T-cell (primary cell): ENCODE measurements around the gene DLG1. TPM values are rescaled to one million over a fixed set of nuclear protein-coding genes. Genes with fewer than 3 reads are reported as not detected.
A peak's percentile ranks its signal among the peaks of the same experiment; 100 is the strongest.

Experiments
- ATAC-seq, 4 experiments: fragments of 200-7000 bp in 3 of 4; fragments of 150-1000 bp in 1 of 4; cut with Tn5 transposase; replicated peaks in 1 of 4; 1 replicate in 3 of 4; 2 replicates in 1 of 4; pipeline ENCODE4 v1.10.0; 2021; ENCODE audit warnings: moderate library complexity in 3 of 4, mild to moderate bottlenecking in 2 of 4, moderate number of reproducible peaks in 1 of 4
- CTCF ChIA-PET, 2 donors: fragments of 300-600 bp; sonication (Branson Sonifier 250); formaldehyde crosslinking; loops; one replicate each; lab custom pipeline; 2022; ENCODE audit warnings: antibody characterized with exemption in 2 of 2; lab: Charles Lee
- POLR2A ChIA-PET, 2 donors: fragments of 300-600 bp; sonication (Branson Sonifier 250); formaldehyde crosslinking; loops; one replicate each; lab custom pipeline; 2022; ENCODE audit warnings: antibody characterized with exemption in 2 of 2; lab: Charles Lee
- DNase-seq, 35 experiments: peaks; one replicate each; pipeline versions ENCODE4 v3.0.0 to v3.0.0-alpha.2; 2013 to 2023
- H3K27ac ChIP-seq: one replicate; pipeline ENCODE4 v1.5.1; 2013; ENCODE audit warnings: low read length
- H3K27me3 ChIP-seq, 2 experiments: replicated peaks in 1 of 2; 1 replicate in 1 of 2; 2 replicates in 1 of 2; pipeline versions ENCODE4 v1.6.1 to v1.7.0; 2013; ENCODE audit warnings: low read length in 1 of 2, mixed read lengths in 1 of 2; ENCODE audit not compliant: control insufficient read depth in 2 of 2, insufficient read depth in 2 of 2; ENCODE audit errors: extremely low read depth in 1 of 2
- H3K36me3 ChIP-seq, 2 donors: 1 replicate in 1 of 2; 2 replicates in 1 of 2; pipeline versions ENCODE4 v1.6.1 to v1.7.0; 2013; ENCODE audit warnings: low read length in 1 of 2; ENCODE audit not compliant: control insufficient read depth in 2 of 2, insufficient read depth in 1 of 2; ENCODE audit errors: extremely low read depth in 1 of 2
- H3K4me1 ChIP-seq, 2 experiments: 1 replicate in 1 of 2; 2 replicates in 1 of 2; pipeline versions ENCODE4 v1.6.1 to v1.7.0; 2013; ENCODE audit warnings: low read length in 2 of 2, mixed read lengths in 1 of 2; ENCODE audit not compliant: insufficient read depth in 2 of 2, control insufficient read depth in 1 of 2; ENCODE audit errors: extremely low read depth in 1 of 2
- H3K4me3 ChIP-seq, 2 donors: 1 replicate in 1 of 2; 2 replicates in 1 of 2; pipeline versions ENCODE4 v1.5.1 to v1.7.0; 2013; ENCODE audit warnings: mild to moderate bottlenecking in 2 of 2, low read length in 1 of 2, moderate library complexity in 1 of 2; ENCODE audit not compliant: control insufficient read depth in 1 of 2; ENCODE audit errors: extremely low read depth in 1 of 2
- H3K9me3 ChIP-seq: 2 replicates; pipeline ENCODE4 v1.7.0; 2013
- H3K27ac Mint-ChIP-seq, 2 donors: one replicate each; pipeline ENCODE4 v1.8.0; 2020 to 2021; ENCODE audit warnings: mild to moderate bottlenecking in 2 of 2, mixed read lengths in 2 of 2
- H3K27me3 Mint-ChIP-seq, 2 donors: one replicate each; pipeline ENCODE4 v1.8.0; 2021 to 2022; ENCODE audit warnings: mixed read lengths in 2 of 2
- H3K36me3 Mint-ChIP-seq: one replicate; pipeline ENCODE4 v1.8.0; 2021; ENCODE audit warnings: mixed read lengths
- H3K4me1 Mint-ChIP-seq, 3 donors: one replicate each; pipeline ENCODE4 v1.8.0; 2020 to 2022; ENCODE audit warnings: mixed read lengths in 3 of 3, mild to moderate bottlenecking in 1 of 3
- H3K4me3 Mint-ChIP-seq, 3 donors: one replicate each; pipeline ENCODE4 v1.8.0; 2020 to 2022; ENCODE audit warnings: mild to moderate bottlenecking in 3 of 3, mixed read lengths in 3 of 3, moderate library complexity in 3 of 3
- H3K9me3 Mint-ChIP-seq, 3 donors: one replicate each; pipeline ENCODE4 v1.8.0; 2020 to 2022; ENCODE audit warnings: mixed read lengths in 3 of 3
- WGBS: methylation state at CpG from one replicate; pipeline ENCODE4 v1.1.5; 2013; ENCODE audit warnings: missing lambda C conversion rate; ENCODE audit not compliant: insufficient coverage; 5-methylcytosine and 5-hydroxymethylcytosine counted together
- total RNA-seq, 35 experiments: library from RNA in 6 of 35; stranded (reverse) in 6 of 35; fragments of 120-200 nt in 1 of 35; gene quantifications; one replicate each; pipeline versions ENCODE4 v1.2.1 to v1.2.4 and lab custom pipeline; 2013 to 2026

The DLG1 gene
- total RNA-seq, 5 donors from 2014 or later (not counting 1 experiment from before 2014, with no cell fraction given), result 65.5 to 96.5 (median 68.4) TPM

GRCh38 chr3:197031315-197032285 is 266.8 kb downstream of the DLG1 start:
- Mint-ChIP-seq H3K27me3 (no peaks in the 10 kb centered on the region), H3K27ac (no peak overlapping the region), H3K9me3 (no peaks in the 10 kb centered on the region), H3K4me3 (peak overlapping the region in 2 of 3 donors; percentile 17 to 74), H3K36me3 (no peaks in the 10 kb centered on the region), H3K4me1 (peaks cover 1 to 14% (median 8%) of the 10 kb centered on the region in 3 donors)
- WGBS, result 81% methylated on average over 7 of the region's 12 CpGs
- ChIA-PET POLR2A (no interaction called here), CTCF (interaction anchor here in 1 of 2 donors (1.1 kb wide), 1 partner anchor 13 kb away, joined by 3 read pairs; no protein-coding TSS in a partner anchor)
- Histone ChIP-seq H3K36me3 (no peaks in the 10 kb centered on the region), H3K4me3 (no peak overlapping the region), H3K4me1 (peaks cover 0 to 19% of the 10 kb centered on the region in 2 experiments), H3K27me3 (peaks cover 0 to 24% of the 10 kb centered on the region in 2 experiments), H3K27ac (no peak overlapping the region), H3K9me3 (no peaks in the 10 kb centered on the region)
- ATAC-seq (no peak), DNase-seq (peak in 1 of 35 experiments; percentile 28)

- no peaks in the 10 kb centered on the region for H3K9me3 ChIP-seq
- ChIA-PET CTCF (interaction anchor here (0.6 to 1.9 kb wide), 4 partner anchors 9 to 32 kb away, joined by 3 to 4 read pairs (median 4); no protein-coding TSS in a partner anchor), POLR2A (no interaction called here)
- no peak for DNase-seq
- no peaks in the 10 kb centered on the region for H3K36me3 ChIP-seq
- ATAC-seq, result no peak
- peak overlapping the region; percentile 17 to 74 (median 17) for H3K4me3 Mint-ChIP-seq
- H3K27me3 Mint-ChIP-seq, result no peaks in the 10 kb centered on the region
- no peak overlapping the region for H3K4me3 ChIP-seq
- peaks cover 0 to 28% of the 10 kb centered on the region in 2 experiments for H3K27me3 ChIP-seq
- no peak overlapping the region for H3K27ac ChIP-seq
- peaks cover 0 to 19% of the 10 kb centered on the region in 2 experiments for H3K4me1 ChIP-seq
- no peak overlapping the region for H3K27ac Mint-ChIP-seq
- WGBS, result 96% methylated on average over 14 of the region's 33 CpGs
- H3K9me3 Mint-ChIP-seq, result no peaks in the 10 kb centered on the region
- H3K36me3 Mint-ChIP-seq, result no peaks in the 10 kb centered on the region
- H3K4me1 Mint-ChIP-seq, result peaks cover 1 to 14% (median 8%) of the 10 kb centered on the region in 3 donors
Observed at GRCh38 chr3:197030379-197031314, 267.8 kb downstream of the DLG1 start.

DNA sequence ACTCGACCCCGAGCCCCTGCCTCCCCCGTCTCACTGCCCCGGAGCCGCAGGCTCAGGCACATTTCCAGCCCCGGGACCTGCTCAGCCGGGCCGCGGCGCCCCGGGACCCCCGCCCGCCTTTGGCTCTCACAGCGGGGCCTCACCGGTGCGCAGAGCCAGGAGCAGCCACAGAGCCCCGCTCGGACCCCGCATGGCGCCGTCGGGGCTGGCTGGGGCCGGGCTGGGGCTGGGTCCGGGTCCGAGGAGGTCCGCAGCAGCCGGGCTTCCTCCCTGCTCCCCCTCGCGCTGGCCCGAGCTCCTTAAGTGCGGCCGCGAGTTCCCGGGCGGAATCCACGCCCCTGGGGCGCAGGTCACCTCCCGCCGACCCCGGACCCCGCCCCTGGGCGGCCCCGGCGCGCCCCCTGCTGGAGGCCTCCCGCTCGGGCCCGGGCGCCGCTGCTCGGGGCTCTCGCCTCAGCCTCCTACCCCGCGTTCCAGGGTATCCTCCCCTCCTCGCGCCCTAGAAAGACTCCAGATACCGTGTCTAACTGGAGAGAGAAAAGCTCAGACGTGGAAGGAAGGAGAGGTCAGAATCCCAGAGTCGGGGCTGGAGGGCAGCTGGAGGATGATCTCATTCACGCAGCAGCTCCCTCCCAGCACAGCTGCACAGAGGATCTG is 268.8 kb downstream of the DLG1 start, which contains the start of gene MELTF:
TSS of gene MELTF (minus strand) at position 307 of the 657 bp plus-strand sequence. CDS start at position 192, 115 bp downstream.
- ATAC-seq (peak; percentile 86 to 92 (median 88)), DNase-seq (peak in 34 of 35 experiments; percentile 24 to 79 (median 58))
- CTCF ChIA-PET, result interaction anchor here (0.6 to 1.9 kb wide), 5 partner anchors 9 to 31 kb away, joined by 3 to 4 read pairs (median 4); no protein-coding TSS in a partner anchor
- peak within 1 kb of the TSS; percentile 46 to 53 for H3K4me3 ChIP-seq
- H3K27me3 Mint-ChIP-seq, result no peaks in the 10 kb centered on the region
- peaks cover 0 to 29% of the 10 kb centered on the region in 2 experiments for H3K27me3 ChIP-seq
- H3K27ac Mint-ChIP-seq, result no peak within 1 kb of the TSS
- H3K9me3 ChIP-seq, result no peaks in the 10 kb centered on the region
- peaks cover 0 to 19% of the 10 kb centered on the region in 2 experiments for H3K4me1 ChIP-seq
- POLR2A ChIA-PET, result no interaction called here
- peaks cover under 1 to 13% (median 4%) of the 10 kb centered on the region in 3 donors for H3K4me1 Mint-ChIP-seq
- no peaks in the 10 kb centered on the region for H3K36me3 Mint-ChIP-seq
- no peaks in the 10 kb centered on the region for H3K9me3 Mint-ChIP-seq
- H3K27ac ChIP-seq, result no peak within 1 kb of the TSS
- WGBS, result under 1% methylated on average over 51 of the region's 60 CpGs
- peak within 1 kb of the TSS; percentile 71 to 74 (median 73) for H3K4me3 Mint-ChIP-seq
- no peaks in the 10 kb centered on the region for H3K36me3 ChIP-seq

DNA sequence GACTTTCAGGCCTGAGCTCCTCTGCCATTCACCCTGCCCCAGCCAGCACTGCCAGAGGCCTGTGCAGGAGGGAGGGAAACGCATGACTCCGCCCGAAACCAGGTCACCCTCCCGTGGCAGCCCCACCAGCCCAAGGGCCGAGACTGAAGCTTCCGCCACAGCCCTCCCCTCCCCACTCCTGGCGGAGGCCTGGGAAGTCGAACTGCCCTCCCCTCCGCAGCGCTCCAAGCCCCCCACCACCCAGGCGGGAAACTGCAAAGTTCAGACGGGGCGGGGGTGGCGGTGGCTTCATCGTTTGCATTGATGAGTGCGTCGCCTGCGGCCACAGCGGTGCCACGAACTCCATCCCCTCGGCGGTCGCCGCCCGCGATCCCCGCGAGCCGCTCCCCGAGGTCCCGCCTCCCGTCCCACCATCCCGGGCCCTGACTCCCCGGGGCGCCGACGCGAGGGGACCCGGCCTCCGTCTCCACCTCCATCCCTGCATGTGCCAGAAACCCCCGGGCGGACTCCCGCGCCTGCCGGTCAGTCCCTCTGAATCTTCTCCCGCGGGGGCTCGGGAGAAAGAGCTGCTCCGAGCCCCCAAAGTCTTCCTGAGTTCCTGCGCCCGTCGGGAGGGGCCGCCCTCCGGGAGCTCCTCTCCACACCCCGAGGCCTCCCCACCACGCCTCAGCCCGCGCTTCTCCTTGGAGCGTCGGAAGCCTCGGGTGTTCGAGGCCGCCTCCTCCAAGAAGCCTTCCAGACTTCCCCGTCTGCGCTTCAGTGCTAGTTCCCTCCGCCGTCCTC is 269.5 kb downstream of the DLG1 start:
- peak; percentile 22 to 36 (median 32) for ATAC-seq
- Histone ChIP-seq H3K9me3 (no peaks in the 10 kb centered on the region), H3K27me3 (peaks cover 0 to 34% of the 10 kb centered on the region in 2 experiments), H3K4me3 (peak overlapping the region; percentile 46 to 53), H3K4me1 (peaks cover 0 to 23% of the 10 kb centered on the region in 2 experiments), H3K27ac (no peak overlapping the region), H3K36me3 (no peaks in the 10 kb centered on the region)
- no peaks in the 10 kb centered on the region for H3K36me3 Mint-ChIP-seq
- 3% methylated on average over 59 of the region's 67 CpGs for WGBS
- peak overlapping the region; percentile 71 to 74 (median 73) for H3K4me3 Mint-ChIP-seq
- ChIA-PET POLR2A (no interaction called here), CTCF (interaction anchor here (1.0 to 1.9 kb wide), 4 partner anchors 8 to 30 kb away, joined by 3 to 4 read pairs (median 4); no protein-coding TSS in a partner anchor)
- H3K4me1 Mint-ChIP-seq, result peaks cover 0 to 13% (median 5%) of the 10 kb centered on the region in 3 donors
- no peak overlapping the region for H3K27ac Mint-ChIP-seq
- peak in 3 of 35 experiments; percentile 12 to 26 (median 14) for DNase-seq
- no peaks in the 10 kb centered on the region for H3K9me3 Mint-ChIP-seq
- peaks cover 0 to under 1% of the 10 kb centered on the region in 2 donors for H3K27me3 Mint-ChIP-seq
